Neural cell (in vitro differentiated cells): ENCODE results near the gene DGKD. TPM values are rescaled to one million over a fixed set of nuclear protein-coding genes. Genes with fewer than 3 reads are reported as not detected.

Experiments
- H2AFZ ChIP-seq: fragments of 200-600, 300-800 bp; sonication (generic), shearing (Covaris generic); 2 replicates; pipeline ENCODE4 v1.6.0; 2014; ENCODE audit warnings: low read depth, mild to moderate bottlenecking, antibody characterized with exemption, low read length, moderate library complexity
- H3F3A ChIP-seq: fragments of 200-600 bp; shearing (Covaris generic); 2 replicates; pipeline ENCODE4 v1.6.1; 2016; ENCODE audit warnings: mild to moderate bottlenecking, moderate library complexity, mixed read lengths, antibody characterized with exemption, low read length; ENCODE audit not compliant: insufficient read depth, poor library complexity, severe bottlenecking
- H3K27ac ChIP-seq: fragments of 200-600, 300-800 bp; sonication (generic), shearing (Covaris generic); 2 replicates; pipeline ENCODE4 v1.5.1; 2014; ENCODE audit warnings: mild to moderate bottlenecking, low read length, moderate library complexity
- H3K27me3 ChIP-seq: fragments of 300-800, 200-600 bp; sonication (generic), shearing (Covaris generic); 2 replicates; pipeline ENCODE4 v1.6.0; 2014; ENCODE audit warnings: mild to moderate bottlenecking, low read depth, low read length, moderate library complexity; ENCODE audit not compliant: insufficient read depth
- H3K36me3 ChIP-seq: fragments of 300-800, 200-600 bp; sonication (generic), shearing (Covaris generic); 2 replicates; pipeline ENCODE4 v1.5.1; 2014; ENCODE audit warnings: mild to moderate bottlenecking, antibody characterized with exemption, low read length, moderate library complexity; ENCODE audit not compliant: insufficient read depth
- H3K4me2 ChIP-seq: fragments of 300-800, 200-600 bp; sonication (generic), shearing (Covaris generic); 2 replicates; pipeline ENCODE4 v1.6.0; 2014; ENCODE audit warnings: mild to moderate bottlenecking, low read length
- H3K4me3 ChIP-seq: fragments of 300-800, 200-600 bp; sonication (generic), shearing (Covaris generic); 2 replicates; pipeline ENCODE4 v1.5.1; 2014; ENCODE audit warnings: mild to moderate bottlenecking, low read length, moderate library complexity
- H3K79me2 ChIP-seq: fragments of 200-600 bp; shearing (Covaris generic); replicated peaks from 2 replicates; pipeline ENCODE4 v1.6.0; 2014; ENCODE audit warnings: mild to moderate bottlenecking, low read length, moderate library complexity; ENCODE audit not compliant: insufficient read depth
- H3K9ac ChIP-seq: fragments of 300-800, 200-600 bp; sonication (generic), shearing (Covaris generic); 2 replicates; pipeline ENCODE4 v1.6.1; 2016; ENCODE audit warnings: mild to moderate bottlenecking, low read length, mixed read lengths
- H3K9me2 ChIP-seq: fragments of 200-600 bp; shearing (Covaris generic); 2 replicates; pipeline ENCODE4 v1.6.1; 2016; ENCODE audit warnings: mild to moderate bottlenecking, low read length, mixed read lengths; ENCODE audit not compliant: insufficient read depth
- H3K9me3 ChIP-seq: fragments of 200-600, 300-800 bp; sonication (generic), shearing (Covaris generic); 2 replicates; pipeline ENCODE4 v1.6.1; 2016; ENCODE audit warnings: mild to moderate bottlenecking, mixed run types, low read length, moderate library complexity, mixed read lengths
- H4K20me1 ChIP-seq: fragments of 200-600 bp; shearing (Covaris generic); 2 replicates; pipeline ENCODE4 v1.6.1; 2016; ENCODE audit warnings: mild to moderate bottlenecking, mixed run types; ENCODE audit not compliant: insufficient read depth
- EP300 ChIP-seq: fragments of 450-650 bp; conservative IDR thresholded peaks from 2 replicates; pipeline ENCODE4 v1.6.1; 2014; ENCODE audit warnings: antibody characterized with exemption, mild to moderate bottlenecking, moderate library complexity; ENCODE audit not compliant: poor library complexity, severe bottlenecking
- EZH2 ChIP-seq: fragments of 200-600, 300-800 bp; shearing (Covaris generic), sonication (generic); IDR thresholded peaks from 2 replicates; pipeline ENCODE4 v1.6.1; 2014; ENCODE audit warnings: antibody characterized with exemption, low read length, borderline replicate concordance, mild to moderate bottlenecking; ENCODE audit not compliant: insufficient read depth, poor library complexity, severe bottlenecking
- MXI1 ChIP-seq: fragments of 450-650 bp; conservative IDR thresholded peaks from 2 replicates; pipeline ENCODE4 v1.6.1; 2014; ENCODE audit warnings: antibody characterized with exemption, mild to moderate bottlenecking; ENCODE audit not compliant: poor library complexity, severe bottlenecking
- POLR2AphosphoS5 ChIP-seq: IDR thresholded peaks from 2 replicates; pipeline ENCODE4 v1.6.1; 2012
- RAD21 ChIP-seq: fragments of 450-650 bp; conservative IDR thresholded peaks from 2 replicates; pipeline ENCODE4 v1.6.1; 2014; ENCODE audit warnings: antibody characterized with exemption, mild to moderate bottlenecking, moderate library complexity
- SMC3 ChIP-seq: fragments of 450-650 bp; conservative IDR thresholded peaks from 2 replicates; pipeline ENCODE4 v1.6.1; 2014; ENCODE audit warnings: antibody characterized with exemption, mild to moderate bottlenecking, moderate library complexity; ENCODE audit not compliant: poor library complexity
- TAF1 ChIP-seq: IDR thresholded peaks from 2 replicates; pipeline ENCODE4 v1.6.1; 2012; ENCODE audit warnings: low read depth
- polyA plus RNA-seq: library from polyadenylated mRNA; depleted of rRNA; stranded (reverse); fragments of >200 nt; gene quantifications from 2 replicates; pipeline ENCODE4 v1.2.3, GENCODE V29; 2014
- TF ChIP-seq, protein P1 (sequence below): fragments of 450-650 bp; IDR thresholded peaks from 2 replicates; pipeline ENCODE4 v1.5.1; 2014; ENCODE audit warnings: antibody characterized with exemption, mild to moderate bottlenecking, moderate library complexity; ENCODE audit not compliant: poor library complexity, severe bottlenecking
- TF ChIP-seq, protein P2 (sequence below): IDR thresholded peaks from 2 replicates; pipeline ENCODE4 v1.6.1; 2012; ENCODE audit warnings: borderline replicate concordance

DGKD gene
- polyA plus RNA-seq, 1 donor from 2014 or later, result 36.4 TPM

DNA sequence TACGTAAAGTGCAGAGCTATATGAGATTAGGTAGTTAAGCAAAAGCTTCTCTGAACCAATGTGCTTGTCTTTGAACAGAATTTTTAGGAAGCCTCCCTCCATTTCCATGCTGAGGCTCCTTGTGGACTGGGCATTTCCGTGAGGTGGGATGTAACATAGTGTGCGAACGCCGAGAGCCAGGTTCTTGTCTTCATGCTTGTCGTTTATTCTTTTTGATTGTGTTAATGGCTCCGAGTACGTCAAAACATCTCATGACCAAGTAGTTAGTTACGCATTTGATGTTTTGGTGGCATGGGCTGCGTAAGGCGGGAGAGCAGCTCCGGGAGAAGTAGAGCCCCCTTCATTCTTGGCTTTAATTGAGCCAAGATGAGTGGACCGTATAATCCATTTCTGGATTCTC is 32.9 kb downstream of the DGKD start:
- Histone ChIP-seq H3K36me3 (no peaks in the 10 kb centered on the region), H3F3A (no peaks in the 10 kb centered on the region), H3K27me3 (no peaks in the 10 kb centered on the region), H4K20me1 (no peaks in the 10 kb centered on the region), H3K9me2 (no peaks in the 10 kb centered on the region), H3K9ac (no peak overlapping the region), H3K27ac (no peak overlapping the region), H3K4me2 (no peak overlapping the region), H3K79me2 (no peaks in the 10 kb centered on the region), H3K4me3 (no peak overlapping the region), H3K9me3 (no peaks in the 10 kb centered on the region), H2AFZ (no peak overlapping the region)
- TF ChIP-seq SMC3 (no peak), POLR2AphosphoS5 (no peak)
- TF ChIP-seq, protein P1, sequence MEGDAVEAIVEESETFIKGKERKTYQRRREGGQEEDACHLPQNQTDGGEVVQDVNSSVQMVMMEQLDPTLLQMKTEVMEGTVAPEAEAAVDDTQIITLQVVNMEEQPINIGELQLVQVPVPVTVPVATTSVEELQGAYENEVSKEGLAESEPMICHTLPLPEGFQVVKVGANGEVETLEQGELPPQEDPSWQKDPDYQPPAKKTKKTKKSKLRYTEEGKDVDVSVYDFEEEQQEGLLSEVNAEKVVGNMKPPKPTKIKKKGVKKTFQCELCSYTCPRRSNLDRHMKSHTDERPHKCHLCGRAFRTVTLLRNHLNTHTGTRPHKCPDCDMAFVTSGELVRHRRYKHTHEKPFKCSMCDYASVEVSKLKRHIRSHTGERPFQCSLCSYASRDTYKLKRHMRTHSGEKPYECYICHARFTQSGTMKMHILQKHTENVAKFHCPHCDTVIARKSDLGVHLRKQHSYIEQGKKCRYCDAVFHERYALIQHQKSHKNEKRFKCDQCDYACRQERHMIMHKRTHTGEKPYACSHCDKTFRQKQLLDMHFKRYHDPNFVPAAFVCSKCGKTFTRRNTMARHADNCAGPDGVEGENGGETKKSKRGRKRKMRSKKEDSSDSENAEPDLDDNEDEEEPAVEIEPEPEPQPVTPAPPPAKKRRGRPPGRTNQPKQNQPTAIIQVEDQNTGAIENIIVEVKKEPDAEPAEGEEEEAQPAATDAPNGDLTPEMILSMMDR, result no peak

DNA sequence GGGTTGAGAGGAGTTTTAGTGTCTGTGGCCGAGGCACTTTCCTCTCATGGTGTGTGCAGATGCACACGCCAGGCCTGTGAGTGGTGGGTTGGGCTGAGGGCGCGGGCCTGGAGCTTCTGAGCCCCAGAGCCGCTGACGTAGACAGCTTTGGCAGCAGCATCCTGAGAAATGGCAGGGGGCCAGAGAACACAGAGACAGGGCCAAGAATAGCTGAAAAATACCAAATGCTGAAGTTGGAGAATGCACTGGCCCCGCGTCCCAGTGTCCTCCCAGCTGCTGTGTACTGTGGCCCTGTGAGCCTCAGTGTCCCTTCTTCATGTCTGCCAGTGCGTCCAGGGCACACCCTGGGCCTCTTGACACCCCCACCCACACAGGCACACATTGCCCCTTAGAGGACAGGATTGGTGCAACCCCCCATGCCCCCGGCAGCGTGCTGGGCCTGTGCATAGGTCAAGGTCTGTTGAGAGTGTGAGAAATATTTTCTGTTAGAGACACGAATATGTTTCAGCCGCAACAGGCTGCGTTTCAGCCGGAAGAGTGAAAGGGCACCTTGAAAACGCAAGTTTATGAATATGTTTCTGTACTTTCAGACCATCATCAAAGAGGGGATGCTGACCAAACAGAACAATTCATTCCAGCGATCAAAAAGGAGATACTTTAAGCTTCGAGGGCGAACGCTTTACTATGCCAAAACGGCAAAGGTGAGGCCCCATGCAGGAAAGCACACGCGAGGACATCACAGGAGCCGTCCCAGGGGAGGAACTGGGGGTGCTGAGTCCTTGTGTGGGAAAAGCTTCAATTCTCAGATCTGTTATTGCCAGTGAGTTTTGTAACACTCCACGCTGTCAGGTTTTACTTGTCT is 33.6 kb downstream of the DGKD start:
- Histone ChIP-seq H3K36me3 (no peaks in the 10 kb centered on the region), H3K4me2 (no peak overlapping the region), H3K9me3 (no peaks in the 10 kb centered on the region), H4K20me1 (no peaks in the 10 kb centered on the region), H3K4me3 (no peak overlapping the region), H3K27me3 (no peaks in the 10 kb centered on the region), H3K27ac (no peak overlapping the region), H3F3A (no peaks in the 10 kb centered on the region), H3K9ac (no peak overlapping the region), H3K9me2 (no peaks in the 10 kb centered on the region), H2AFZ (no peak overlapping the region), H3K79me2 (no peaks in the 10 kb centered on the region)
- no peak for TF ChIP-seq EZH2
- TF ChIP-seq POLR2AphosphoS5, result no peak
- TF ChIP-seq RAD21, result no peak
- no peak for TF ChIP-seq EP300
- no peak for TF ChIP-seq SMC3
- TF ChIP-seq MXI1, result no peak
- TF ChIP-seq TAF1, result no peak
- TF ChIP-seq, protein P1, result no peak
- TF ChIP-seq, protein P2, sequence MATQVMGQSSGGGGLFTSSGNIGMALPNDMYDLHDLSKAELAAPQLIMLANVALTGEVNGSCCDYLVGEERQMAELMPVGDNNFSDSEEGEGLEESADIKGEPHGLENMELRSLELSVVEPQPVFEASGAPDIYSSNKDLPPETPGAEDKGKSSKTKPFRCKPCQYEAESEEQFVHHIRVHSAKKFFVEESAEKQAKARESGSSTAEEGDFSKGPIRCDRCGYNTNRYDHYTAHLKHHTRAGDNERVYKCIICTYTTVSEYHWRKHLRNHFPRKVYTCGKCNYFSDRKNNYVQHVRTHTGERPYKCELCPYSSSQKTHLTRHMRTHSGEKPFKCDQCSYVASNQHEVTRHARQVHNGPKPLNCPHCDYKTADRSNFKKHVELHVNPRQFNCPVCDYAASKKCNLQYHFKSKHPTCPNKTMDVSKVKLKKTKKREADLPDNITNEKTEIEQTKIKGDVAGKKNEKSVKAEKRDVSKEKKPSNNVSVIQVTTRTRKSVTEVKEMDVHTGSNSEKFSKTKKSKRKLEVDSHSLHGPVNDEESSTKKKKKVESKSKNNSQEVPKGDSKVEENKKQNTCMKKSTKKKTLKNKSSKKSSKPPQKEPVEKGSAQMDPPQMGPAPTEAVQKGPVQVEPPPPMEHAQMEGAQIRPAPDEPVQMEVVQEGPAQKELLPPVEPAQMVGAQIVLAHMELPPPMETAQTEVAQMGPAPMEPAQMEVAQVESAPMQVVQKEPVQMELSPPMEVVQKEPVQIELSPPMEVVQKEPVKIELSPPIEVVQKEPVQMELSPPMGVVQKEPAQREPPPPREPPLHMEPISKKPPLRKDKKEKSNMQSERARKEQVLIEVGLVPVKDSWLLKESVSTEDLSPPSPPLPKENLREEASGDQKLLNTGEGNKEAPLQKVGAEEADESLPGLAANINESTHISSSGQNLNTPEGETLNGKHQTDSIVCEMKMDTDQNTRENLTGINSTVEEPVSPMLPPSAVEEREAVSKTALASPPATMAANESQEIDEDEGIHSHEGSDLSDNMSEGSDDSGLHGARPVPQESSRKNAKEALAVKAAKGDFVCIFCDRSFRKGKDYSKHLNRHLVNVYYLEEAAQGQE, result no peak
